IMR-90 (cell line): Measurements from ENCODE around the gene DGKD. TPM values are rescaled to one million over a fixed set of nuclear protein-coding genes. Genes with fewer than 3 reads are reported as not detected.

Source experiments
- ATAC-seq: fragments of 200-7000 bp; cut with Tn5 transposase; 2 replicates; pipeline ENCODE4 v1.9.1; 2020; ENCODE audit warnings: low read depth, mild to moderate bottlenecking, moderate library complexity
- BruUV-seq: library from RNA; stranded (reverse); fragments of 400-500 nt; replicated peaks from 2 replicates; lab custom pipeline; 2021; lab: Mats Ljungman, UMichigan
- CTCF ChIA-PET: fragments of 300-600 bp; formaldehyde crosslinking; extraction: SDS; loops from one replicate; lab custom pipeline; 2021; ENCODE audit warnings: antibody characterized with exemption; lab: Yijun Ruan, JAX
- POLR2A ChIA-PET: fragments of 300-600 bp; sonication (Branson Sonifier 250); formaldehyde crosslinking; loops from one replicate; lab custom pipeline; 2022; ENCODE audit warnings: antibody characterized with exemption; ENCODE audit not compliant: unreplicated experiment; lab: Charles Lee
- DNase-seq: peaks from one replicate; pipeline ENCODE4 v3.0.0; 2013
- H2AFZ ChIP-seq: replicated peaks from 2 replicates; pipeline ENCODE3; 2013; ENCODE audit warnings: low read length, mild to moderate bottlenecking; ENCODE audit not compliant: poor library complexity
- H2AK5ac ChIP-seq: 2 replicates; pipeline ENCODE4 v1.6.1; 2013; ENCODE audit warnings: low read depth, low read length, inconsistent platforms
- H2AK9ac ChIP-seq: replicated peaks from 2 replicates; pipeline ENCODE3; 2013; ENCODE audit warnings: mild to moderate bottlenecking, low read depth, low read length, moderate library complexity; ENCODE audit not compliant: poor library complexity
- H2BK120ac ChIP-seq: 2 replicates; pipeline ENCODE4 v1.6.1; 2013; ENCODE audit warnings: low read depth, low read length, inconsistent platforms
- H2BK15ac ChIP-seq: 3 replicates; pipeline ENCODE4 v1.6.1; 2013; ENCODE audit warnings: low read depth, low read length, inconsistent platforms
- H2BK20ac ChIP-seq: 2 replicates; pipeline ENCODE4 v1.6.1; 2013; ENCODE audit warnings: low read depth, mild to moderate bottlenecking, inconsistent platforms, low read length, moderate library complexity
- H2BK5ac ChIP-seq: 2 replicates; pipeline ENCODE4 v1.6.1; 2013; ENCODE audit warnings: mild to moderate bottlenecking, low read depth, low read length, inconsistent platforms; ENCODE audit not compliant: poor library complexity, severe bottlenecking
- H3K14ac ChIP-seq: replicated peaks from 2 replicates; pipeline ENCODE4 v1.6.1; 2013; ENCODE audit warnings: low read depth, low read length, inconsistent platforms
- H3K18ac ChIP-seq: 2 replicates; pipeline ENCODE4 v1.6.1; 2013; ENCODE audit warnings: low read depth, low read length, control low read depth
- H3K23ac ChIP-seq: 2 replicates; pipeline ENCODE4 v1.6.1; 2013; ENCODE audit warnings: low read depth, low read length, inconsistent platforms
- H3K27ac ChIP-seq: 2 replicates; pipeline ENCODE4 v1.5.1; 2013; ENCODE audit warnings: mild to moderate bottlenecking, control low read depth, low read length; ENCODE audit not compliant: insufficient read depth
- H3K27me3 ChIP-seq: 2 replicates; pipeline ENCODE4 v1.6.1; 2013; ENCODE audit warnings: low read length; ENCODE audit not compliant: control insufficient read depth, insufficient read depth
- H3K36me3 ChIP-seq: 2 replicates; pipeline ENCODE4 v1.6.1; 2013; ENCODE audit warnings: low read length, mixed read lengths; ENCODE audit not compliant: control insufficient read depth, insufficient read depth
- H3K4ac ChIP-seq: 2 replicates; pipeline ENCODE4 v1.6.1; 2013; ENCODE audit warnings: low read depth, low read length, inconsistent platforms
- H3K4me1 ChIP-seq: 2 replicates; pipeline ENCODE4 v1.6.1; 2013; ENCODE audit warnings: low read length, mixed read lengths; ENCODE audit not compliant: control insufficient read depth, insufficient read depth
- H3K4me2 ChIP-seq: 2 replicates; pipeline ENCODE4 v1.6.1; 2013; ENCODE audit warnings: low read depth, mild to moderate bottlenecking, control low read depth, low read length, moderate library complexity
- H3K4me3 ChIP-seq: 2 replicates; pipeline ENCODE4 v1.5.1; 2013; ENCODE audit warnings: low read depth, mild to moderate bottlenecking, control low read depth, low read length, moderate library complexity; ENCODE audit not compliant: insufficient read depth
- H3K56ac ChIP-seq: 2 replicates; pipeline ENCODE4 v1.6.1; 2013; ENCODE audit warnings: low read length, inconsistent platforms; ENCODE audit not compliant: insufficient read depth; ENCODE audit errors: extremely low read depth
- H3K79me1 ChIP-seq, 2 experiments: 2 replicates each; pipeline ENCODE4 v1.6.1; 2013; ENCODE audit warnings: low read length in 2 of 2, inconsistent platforms in 1 of 2, low read depth in 1 of 2
- H3K9ac ChIP-seq: 2 replicates; pipeline ENCODE4 v1.6.1; 2013; ENCODE audit warnings: low read depth, low read length, control low read depth
- H3K9me1 ChIP-seq: 2 replicates; pipeline ENCODE4 v1.6.1; 2013; ENCODE audit warnings: low read length, inconsistent platforms; ENCODE audit not compliant: insufficient read depth
- H3K9me3 ChIP-seq: 2 replicates; pipeline ENCODE4 v1.6.1; 2013; ENCODE audit warnings: low read length; ENCODE audit not compliant: control insufficient read depth, insufficient read depth
- H4K20me1 ChIP-seq: 2 replicates; pipeline ENCODE4 v1.6.1; 2013; ENCODE audit warnings: low read length, inconsistent platforms; ENCODE audit not compliant: insufficient read depth
- H4K5ac ChIP-seq: 2 replicates; pipeline ENCODE4 v1.6.1; 2013; ENCODE audit warnings: mild to moderate bottlenecking, low read depth, low read length, control low read depth
- H4K8ac ChIP-seq, 2 experiments: 2 replicates each; pipeline ENCODE4 v1.6.1; 2013; ENCODE audit warnings: low read depth in 2 of 2, low read length in 2 of 2, control low read depth in 1 of 2, inconsistent platforms in 1 of 2
- H4K91ac ChIP-seq: 2 replicates; pipeline ENCODE4 v1.6.1; 2013; ENCODE audit warnings: low read depth, low read length, inconsistent platforms; ENCODE audit not compliant: insufficient read depth
- BHLHE40 ChIP-seq: fragments of 150-350 bp; IDR thresholded peaks from 2 replicates; pipeline ENCODE4 v1.6.1; 2016; ENCODE audit warnings: mild to moderate bottlenecking, low read depth, low read length
- CEBPB ChIP-seq: IDR thresholded peaks from 2 replicates; pipeline ENCODE4 v1.6.1; 2012; ENCODE audit warnings: low read depth, low read length, improper control_type of control experiment
- CHD1 ChIP-seq: IDR thresholded peaks from 2 replicates; pipeline ENCODE4 v1.6.1; 2012; ENCODE audit warnings: low read depth, low read length, improper control_type of control experiment
- CTCF ChIP-seq: conservative IDR thresholded peaks from 2 replicates; pipeline ENCODE4 v1.5.1; 2012; ENCODE audit warnings: mild to moderate bottlenecking, low read depth, low read length, improper control_type of control experiment
- ELK1 ChIP-seq: fragments of 150-350 bp; IDR thresholded peaks from 2 replicates; pipeline ENCODE4 v1.6.1; 2016; ENCODE audit warnings: low read depth, mild to moderate bottlenecking, low read length, moderate library complexity, borderline replicate concordance
- FOS ChIP-seq: fragments of 150-350 bp; IDR thresholded peaks from 2 replicates; pipeline ENCODE4 v1.6.1; 2016; ENCODE audit warnings: low read depth, low read length
- MAFK ChIP-seq: IDR thresholded peaks from 2 replicates; pipeline ENCODE4 v1.6.1; 2012; ENCODE audit warnings: low read depth, low read length, improper control_type of control experiment
- MAZ ChIP-seq: IDR thresholded peaks from 2 replicates; pipeline ENCODE4 v1.6.1; 2012; ENCODE audit warnings: low read depth, mild to moderate bottlenecking, low read length, improper control_type of control experiment, moderate library complexity, borderline replicate concordance
- MXI1 ChIP-seq: IDR thresholded peaks from 2 replicates; pipeline ENCODE4 v1.6.1; 2012; ENCODE audit warnings: low read depth, mild to moderate bottlenecking, low read length, moderate library complexity, borderline replicate concordance
- NFE2L2 ChIP-seq: fragments of 150-350 bp; IDR thresholded peaks from 2 replicates; pipeline ENCODE4 v1.6.1; 2016; ENCODE audit warnings: low read depth, mild to moderate bottlenecking, low read length
- POLR2A ChIP-seq: IDR thresholded peaks from 2 replicates; pipeline ENCODE4 v1.6.1; 2012; ENCODE audit warnings: mild to moderate bottlenecking, low read depth, low read length
- RCOR1 ChIP-seq: IDR thresholded peaks from 2 replicates; pipeline ENCODE4 v1.6.1; 2012; ENCODE audit warnings: mild to moderate bottlenecking, low read length, improper control_type of control experiment; ENCODE audit not compliant: insufficient replicate concordance
- RFX5 ChIP-seq: IDR thresholded peaks from 2 replicates; pipeline ENCODE4 v1.8.0; 2012; ENCODE audit warnings: low read depth, mild to moderate bottlenecking, low read length, moderate library complexity
- SMC3 ChIP-seq: fragments of 150-350 bp; IDR thresholded peaks from 2 replicates; pipeline ENCODE4 v1.6.1; 2016; ENCODE audit warnings: low read depth, mild to moderate bottlenecking, antibody characterized with exemption, low read length, moderate library complexity
- WGBS, 2 experiments: methylation state at CpG; one replicate each; pipeline versions ENCODE4 v1.1.5 to v1.1.7; 2013; ENCODE audit warnings: missing lambda C conversion rate in 2 of 2; ENCODE audit not compliant: insufficient read length in 1 of 2; ENCODE audit errors: extremely low coverage in 2 of 2; 5-methylcytosine and 5-hydroxymethylcytosine counted together
- dilution Hi-C: fragments of 300-500 bp; cut with HindIII; formaldehyde crosslinking; loops from one replicate; pipeline ENCODE4 v1.14.3; 2018; ENCODE audit warnings: low sequenced_read_pairs; ENCODE audit not compliant: unreplicated experiment
- in situ Hi-C: fragments of 300-500 bp; cut with MboI; formaldehyde crosslinking; loops from 3 replicates; pipeline ENCODE4 v1.14.3; 2019; ENCODE audit warnings: low sequenced_read_pairs, inconsistent platforms, mixed read lengths
- intact Hi-C: fragments of 100-400 bp; cut with micrococcal nuclease; formaldehyde crosslinking; loops from 2 replicates; pipeline ENCODE4 v1.10.0; 2022
- polyA plus RNA-seq, 3 experiments: library from polyadenylated mRNA; depleted of rRNA; stranded (reverse); fragments of >200 nt; gene quantifications; 2 replicates each; pipeline ENCODE4 v1.2.3, GENCODE V29; 2012; ENCODE audit warnings: low replicate concordance in 1 of 3
- total RNA-seq: library from RNA; depleted of rRNA; stranded (reverse); fragments of >200 nt; gene quantifications from 2 replicates; pipeline ENCODE4 v1.2.3, GENCODE V29; 2012
- TF ChIP-seq, protein P1 (sequence below): fragments of 150-350 bp; IDR thresholded peaks from 2 replicates; pipeline ENCODE4 v1.6.1; 2017; ENCODE audit warnings: mild to moderate bottlenecking, antibody characterized with exemption, low read length, low read depth

The DGKD gene
- total and polyA plus RNA-seq, 2 of the 4 experiments (the other 2 are of a cell fraction): 6.5 to 10.1 TPM

GRCh38 chr2:233375490-233376314 lies 21.4 kb downstream of the DGKD start:
- H3K4me2 ChIP-seq: no peak overlapping the region
- no TSS peak for BruUV-seq
- no peak for ATAC-seq
- no peak overlapping the region for H3K27ac ChIP-seq
- H4K5ac ChIP-seq: no peak overlapping the region
- H2BK120ac ChIP-seq: no peak overlapping the region
- H3K36me3 ChIP-seq: peaks cover 1% of the 10 kb centered on the region; the same call in 1 of the 2 replicates
- H2AK9ac ChIP-seq: no peak overlapping the region
- no peak overlapping the region for H2AK5ac ChIP-seq
- H4K91ac ChIP-seq: no peak overlapping the region
- no peak overlapping the region for H3K14ac ChIP-seq
- intact Hi-C loops (no loop called here), dilution Hi-C loops (no loop called here), in situ Hi-C loops (no loop called here)
- CTCF ChIA-PET: interaction anchor here (0.5 to 1.0 kb wide), 2 partner anchors 29 to 1236 kb away, joined by 3 read pairs; no protein-coding TSS in a partner anchor
- H2BK5ac ChIP-seq: no peak overlapping the region
- POLR2A ChIA-PET: no interaction called here
- H4K8ac ChIP-seq: no peak overlapping the region
- H2BK20ac ChIP-seq: no peak overlapping the region
- no peaks in the 10 kb centered on the region; the same call in 1 of the 2 replicates for H3K4me1 ChIP-seq
- no peaks in the 10 kb centered on the region for H3K27me3 ChIP-seq
- H3K4me3 ChIP-seq: no peak overlapping the region
- H3K9me1 ChIP-seq: peaks cover 8% of the 10 kb centered on the region
- no peak overlapping the region for H3K9ac ChIP-seq
- peaks cover 7% of the 10 kb centered on the region for H4K20me1 ChIP-seq
- H3K4ac ChIP-seq: no peak overlapping the region
- no peak for DNase-seq
- 56% methylated on average over 3 of the region's 10 CpGs; no CpG with 5 or more reads in 1 of the 2 experiments for WGBS, 2 experiments
- H2AFZ ChIP-seq: no peak overlapping the region
- no peak overlapping the region for H2BK15ac ChIP-seq
- no peak overlapping the region for H3K18ac ChIP-seq
- no peak overlapping the region for H3K23ac ChIP-seq
- no peaks in the 10 kb centered on the region for H3K9me3 ChIP-seq
- H3K79me1 ChIP-seq: peaks cover 11 to 24% of the 10 kb centered on the region in 2 experiments
- no peak overlapping the region for H3K56ac ChIP-seq
- TF ChIP-seq CTCF: no peak
- TF ChIP-seq MAFK: no peak
- TF ChIP-seq, protein P1, sequence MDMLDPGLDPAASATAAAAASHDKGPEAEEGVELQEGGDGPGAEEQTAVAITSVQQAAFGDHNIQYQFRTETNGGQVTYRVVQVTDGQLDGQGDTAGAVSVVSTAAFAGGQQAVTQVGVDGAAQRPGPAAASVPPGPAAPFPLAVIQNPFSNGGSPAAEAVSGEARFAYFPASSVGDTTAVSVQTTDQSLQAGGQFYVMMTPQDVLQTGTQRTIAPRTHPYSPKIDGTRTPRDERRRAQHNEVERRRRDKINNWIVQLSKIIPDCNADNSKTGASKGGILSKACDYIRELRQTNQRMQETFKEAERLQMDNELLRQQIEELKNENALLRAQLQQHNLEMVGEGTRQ: no peak
- no peak for TF ChIP-seq POLR2A
- no peak for TF ChIP-seq MXI1
- TF ChIP-seq SMC3: no peak
- no peak for TF ChIP-seq CHD1
- no peak for TF ChIP-seq BHLHE40
- no peak for TF ChIP-seq FOS
- no peak for TF ChIP-seq NFE2L2
- no peak for TF ChIP-seq MAZ
- TF ChIP-seq RFX5: no peak
- no peak for TF ChIP-seq CEBPB
- TF ChIP-seq RCOR1: no peak
- no peak for TF ChIP-seq ELK1
